Activated CD4-positive, alpha-beta T cell treated with anti-CD3 and anti-CD28 coated beads for 4 hours (primary cell): ENCODE results near the gene NWD2.
"Not testable (repeated sequence)": the region's sequence is repeated elsewhere in the genome, so short reads cannot be mapped to it uniquely, and the experiment has no call there.

ENCODE experiments used
- DNase-seq, 2 donors: peaks; one replicate each; pipeline ENCODE4 v3.0.0-alpha.2; 2020

The NWD2 gene

DNA sequence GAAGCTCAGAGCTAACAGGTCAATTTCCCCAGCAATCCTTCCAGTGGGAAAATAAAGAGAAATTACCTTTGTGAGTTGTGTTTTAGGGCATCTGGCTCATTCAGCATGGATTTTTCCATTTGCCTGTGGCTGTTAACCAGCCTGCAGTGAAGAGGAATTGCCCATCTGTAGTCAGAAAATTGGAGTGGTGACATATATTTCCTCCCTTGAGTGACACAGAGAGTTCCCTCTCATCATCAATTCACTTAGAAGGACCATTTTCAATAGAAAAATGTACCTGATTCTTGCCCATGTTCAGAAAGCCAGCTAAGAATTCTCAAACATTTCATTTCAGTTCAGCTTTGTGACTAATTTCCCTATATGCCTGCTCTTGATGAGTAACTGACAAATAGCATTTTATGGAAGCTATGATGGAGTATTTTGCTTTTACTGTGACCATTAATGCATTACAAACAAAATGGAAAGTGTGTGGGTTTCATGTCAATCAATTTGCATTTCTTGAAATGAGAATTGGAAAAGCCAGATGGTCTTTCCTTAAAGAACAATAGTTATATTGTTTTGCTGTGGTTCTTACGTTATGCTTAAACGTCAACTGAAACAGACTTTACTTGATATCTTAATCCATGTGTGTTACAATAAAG, 155.8 kb downstream of the NWD2 start:
- DNase-seq, result no peak

DNA sequence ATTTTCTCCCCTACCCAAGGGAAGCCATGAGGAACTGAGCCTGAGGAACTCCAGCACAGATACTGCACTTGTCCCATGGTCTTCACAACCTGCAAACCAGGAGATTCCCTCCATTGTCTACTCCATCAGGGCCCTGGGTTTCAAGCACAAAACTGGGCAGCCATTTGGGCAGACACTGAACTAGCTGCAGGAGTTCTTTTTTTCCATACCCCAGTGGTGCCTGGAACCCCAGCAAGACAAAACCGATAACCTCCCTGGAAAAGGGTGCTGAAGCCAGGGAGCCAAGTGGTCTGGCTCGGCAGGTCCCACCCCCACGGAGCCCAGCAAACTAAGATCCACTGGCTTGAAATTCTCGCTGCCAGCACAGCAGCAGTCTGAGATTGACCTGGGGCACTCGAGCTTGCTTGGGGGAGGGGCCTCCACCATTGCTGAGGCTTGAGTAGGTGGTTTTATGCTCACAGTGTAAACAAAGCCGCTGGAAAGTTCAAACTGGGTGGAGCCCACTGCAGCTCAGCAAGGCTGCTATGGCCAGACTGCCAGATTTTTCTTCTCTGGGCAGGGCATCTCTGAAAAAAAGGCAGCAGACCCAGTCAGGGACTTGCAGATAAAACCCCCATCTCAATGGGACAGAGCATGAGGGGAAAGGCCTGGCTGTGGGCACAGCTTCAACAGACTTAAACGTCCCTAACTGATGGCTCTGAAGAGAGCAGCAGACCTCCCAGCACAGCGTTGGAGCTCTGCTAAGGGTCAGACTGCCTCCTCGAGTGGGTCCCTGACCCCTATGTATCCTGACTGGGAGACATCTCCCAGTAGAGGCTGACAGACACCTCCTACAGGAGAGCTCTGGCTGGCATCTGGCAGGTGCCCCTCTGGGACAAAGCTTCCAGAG, 163.6 kb downstream of the NWD2 start:
- DNase-seq, result not testable (repeated sequence)

DNA sequence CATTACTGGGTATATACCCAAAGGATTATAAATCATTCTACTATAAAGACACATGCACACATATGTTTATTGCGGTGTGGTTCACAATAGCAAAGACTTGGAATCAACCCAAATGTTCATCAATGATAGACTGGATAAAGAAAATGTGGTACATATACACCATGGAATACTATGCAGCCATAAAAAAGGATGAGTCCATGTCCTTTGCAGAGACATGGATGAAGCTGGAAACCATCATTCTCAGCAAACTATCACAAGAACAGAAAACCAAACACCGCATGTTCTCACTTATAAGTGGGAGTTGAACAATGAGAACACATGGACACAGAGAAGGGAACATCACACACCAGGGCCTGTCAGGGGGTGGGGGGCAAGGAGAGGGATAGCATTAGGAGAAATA, 169.1 kb downstream of the NWD2 start:
- not testable (repeated sequence) for DNase-seq

DNA sequence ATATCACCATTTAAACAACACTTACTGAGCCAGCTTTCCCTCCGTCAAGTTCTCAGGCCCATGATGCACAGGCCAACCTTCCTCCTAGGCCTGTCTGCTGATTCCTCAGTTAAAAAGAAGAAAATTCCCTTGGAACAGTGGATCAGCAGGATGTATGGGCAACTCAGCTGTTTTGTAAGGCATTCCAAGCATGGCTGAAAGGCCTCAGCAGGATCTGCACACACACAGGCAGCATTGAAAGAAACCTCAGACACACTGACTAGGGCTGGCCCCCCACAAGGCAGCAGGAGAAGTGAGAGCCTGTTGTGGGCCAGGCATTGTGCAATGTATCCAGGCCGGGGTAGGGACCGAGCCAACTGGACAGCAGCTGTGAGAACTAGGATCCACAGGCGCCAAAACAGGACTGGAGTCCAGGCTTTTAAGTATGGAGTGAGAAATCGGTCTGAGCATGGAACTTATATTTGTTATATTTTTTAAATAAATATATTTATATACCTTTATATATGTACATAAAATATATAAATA, 171.4 kb downstream of the NWD2 start:
- DNase-seq, result no peak

DNA sequence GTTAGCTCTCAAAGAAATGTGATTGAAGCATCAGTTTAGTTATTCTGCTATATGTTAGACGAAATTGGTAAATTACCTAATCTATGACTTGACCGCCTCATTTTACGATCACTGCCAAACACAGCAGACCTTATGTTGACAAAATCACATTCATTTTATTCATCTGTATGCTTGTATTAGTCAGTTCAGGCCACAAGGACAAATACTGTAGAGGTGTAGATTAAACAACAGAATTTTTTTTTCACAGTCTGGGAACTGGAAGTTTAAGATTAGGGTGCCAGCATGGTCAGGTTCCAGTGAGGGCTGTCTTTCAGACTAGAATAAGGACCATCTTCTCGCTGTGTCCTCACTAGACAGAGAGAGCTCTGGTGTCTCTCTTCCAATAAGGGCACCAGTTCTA, 177.1 kb downstream of the NWD2 start:
- DNase-seq, result no peak

DNA sequence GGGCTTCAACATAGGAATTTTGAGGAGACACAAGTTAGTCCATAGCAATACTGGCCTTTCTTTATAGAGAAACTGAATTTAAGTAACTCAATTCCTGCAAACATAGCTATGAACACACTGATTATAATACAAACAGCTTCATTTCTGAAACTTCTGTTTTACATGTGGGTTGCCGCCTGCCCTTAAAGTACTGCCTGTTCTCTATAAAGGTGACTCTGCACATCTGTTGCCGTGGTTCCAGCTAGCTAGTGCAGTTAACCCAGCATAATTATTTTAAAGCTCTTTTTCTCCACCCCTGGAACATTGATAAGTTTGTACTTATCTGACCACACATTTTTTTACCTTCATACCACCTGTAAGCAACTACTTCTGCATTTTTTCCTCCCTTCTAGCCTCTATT, 177.6 kb downstream of the NWD2 start:
- DNase-seq, result no peak

DNA sequence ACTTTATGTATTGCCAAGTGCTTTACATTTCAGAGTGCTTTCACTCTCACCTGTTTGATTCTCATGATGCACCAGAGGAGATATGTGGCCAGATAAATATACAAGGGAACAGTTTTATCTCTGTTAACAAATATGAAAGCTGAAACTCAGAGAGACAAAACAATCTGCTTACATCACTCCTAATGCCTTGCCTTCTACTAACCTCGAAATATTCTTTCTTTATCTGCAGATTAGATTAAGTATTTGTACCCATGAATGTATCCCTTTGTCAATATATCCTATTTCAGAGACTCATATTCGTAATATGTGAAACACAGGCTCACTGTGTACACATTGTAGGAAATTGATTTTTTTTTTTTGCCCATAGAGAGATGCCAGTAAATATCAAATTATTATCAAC, 178.1 kb downstream of the NWD2 start:
- DNase-seq, result no peak

DNA sequence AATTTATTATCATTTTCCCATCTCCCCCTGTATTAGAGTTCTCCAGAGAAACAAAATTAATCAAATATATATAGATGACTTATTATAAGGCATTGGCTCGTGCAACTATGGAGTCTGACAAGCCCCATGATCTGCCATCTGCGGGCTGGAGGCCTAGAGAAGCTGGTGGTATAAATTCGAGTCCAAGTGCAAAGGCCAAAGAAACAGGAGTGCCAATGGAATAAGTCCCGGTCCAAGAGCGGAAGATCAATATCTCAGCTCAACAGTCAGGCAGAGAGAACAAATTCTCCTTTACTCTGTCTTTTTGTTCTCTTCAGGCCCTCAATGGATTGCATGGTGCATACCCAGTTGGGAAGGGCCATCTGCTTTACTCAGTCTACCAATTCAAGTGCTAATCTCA, 178.8 kb downstream of the NWD2 start:
- no peak for DNase-seq

DNA sequence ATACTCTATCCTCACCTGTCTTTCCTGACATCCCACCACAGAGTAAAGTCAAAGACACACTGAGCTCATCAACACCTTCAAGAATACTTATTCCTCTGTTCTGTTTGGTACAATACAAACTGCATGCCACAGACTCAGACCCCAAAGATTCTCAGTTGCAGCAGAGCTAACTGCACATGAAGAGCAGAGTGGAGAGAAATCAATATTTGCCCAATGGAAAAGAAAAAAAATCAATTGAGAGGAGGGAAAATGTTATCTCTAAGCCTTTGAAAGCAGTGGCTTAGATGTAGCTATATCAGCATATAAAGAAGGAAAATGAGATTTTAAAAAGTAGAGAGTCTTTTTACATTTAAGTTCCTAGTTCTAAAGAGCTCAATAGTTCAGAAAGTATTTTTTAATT, 180.2 kb downstream of the NWD2 start:
- no peak for DNase-seq

DNA sequence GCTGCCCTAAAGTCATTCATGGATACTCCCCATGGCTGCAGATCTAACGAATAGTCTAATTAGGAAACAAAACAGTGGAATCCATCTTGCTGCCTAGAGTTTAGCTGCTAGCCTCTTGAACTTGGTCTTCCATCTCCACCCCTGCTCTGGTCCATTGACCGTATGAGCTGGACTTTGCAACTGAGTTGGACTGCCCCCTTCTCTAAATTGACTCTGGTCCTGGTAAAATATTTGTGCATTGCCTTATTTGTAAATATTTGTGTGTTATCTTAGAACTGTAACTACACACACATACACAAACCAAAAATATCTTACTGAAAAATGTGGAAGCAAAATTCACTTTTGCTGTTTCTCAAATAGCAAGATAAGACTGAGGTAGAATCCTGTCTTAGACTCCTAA, 181.3 kb downstream of the NWD2 start:
- DNase-seq, result no peak

DNA sequence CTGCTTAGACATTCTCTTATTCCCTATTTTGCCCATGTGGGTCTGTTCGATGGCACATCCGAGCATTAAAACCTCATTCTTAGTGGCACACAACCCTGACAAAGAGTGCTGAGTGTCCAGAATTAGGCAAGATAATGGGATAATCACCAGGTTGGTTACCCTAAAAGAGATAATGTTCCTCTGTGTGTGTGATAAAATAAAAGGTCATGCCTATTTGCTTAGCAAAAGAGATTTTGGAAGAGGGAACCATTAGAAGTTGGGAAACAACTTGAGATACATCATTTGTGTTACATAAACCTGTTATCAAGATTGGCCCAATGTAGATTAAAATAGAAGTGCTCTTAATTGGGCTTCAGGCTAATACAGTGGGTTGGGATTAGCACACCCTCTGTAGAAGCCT, 182.7 kb downstream of the NWD2 start:
- no peak for DNase-seq

DNA sequence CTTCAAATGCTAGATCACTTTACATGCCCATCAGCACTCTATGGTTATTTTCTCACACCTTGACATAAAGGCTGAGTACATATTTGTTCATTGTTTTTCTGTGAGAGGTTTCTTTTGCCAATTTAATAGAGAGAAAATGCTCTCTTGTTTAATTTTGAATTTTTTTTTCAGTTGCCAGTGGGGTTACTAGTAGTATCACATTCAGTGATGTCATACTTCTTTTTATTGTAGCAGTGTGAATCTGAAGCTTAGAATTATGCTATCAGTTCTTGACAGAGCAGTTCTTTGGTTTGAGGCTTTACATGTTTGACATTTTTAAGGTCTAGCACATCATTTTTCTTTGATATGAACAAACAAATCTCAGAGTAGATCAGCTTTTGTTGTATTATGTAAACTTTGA, 185.4 kb downstream of the NWD2 start:
- no peak for DNase-seq

DNA sequence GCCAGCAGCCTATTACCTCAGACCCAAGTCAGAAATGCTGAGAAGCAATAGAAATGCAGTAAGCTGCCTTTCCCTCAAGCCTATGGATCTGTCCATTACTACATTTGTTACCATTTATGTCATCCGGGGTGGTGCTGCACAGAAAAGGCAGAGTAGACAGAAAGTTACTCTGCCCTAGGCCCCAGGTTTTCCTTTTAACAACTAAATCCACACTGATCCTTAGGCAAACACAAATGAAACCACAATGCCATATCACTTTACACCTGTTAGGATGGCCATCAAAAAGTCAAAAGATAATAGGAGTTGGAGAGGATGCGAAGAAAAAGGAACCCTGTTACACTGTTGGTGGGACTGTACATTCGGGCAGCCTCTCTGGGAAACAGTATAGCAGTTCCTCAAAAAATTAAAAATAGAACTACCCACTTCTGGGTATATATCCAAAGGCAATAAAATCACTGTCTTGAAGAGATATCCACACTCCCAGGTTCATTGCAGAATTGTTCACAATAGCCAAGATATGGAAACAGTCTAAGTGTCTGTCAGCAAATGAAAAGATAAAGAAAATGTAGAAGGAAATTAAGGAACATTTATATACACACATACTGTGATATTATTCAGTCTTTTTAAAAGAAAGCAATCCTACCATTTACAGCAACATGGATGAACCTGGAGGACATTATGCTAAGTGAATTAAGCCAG, 186.3 kb downstream of the NWD2 start:
- no peak for DNase-seq

DNA sequence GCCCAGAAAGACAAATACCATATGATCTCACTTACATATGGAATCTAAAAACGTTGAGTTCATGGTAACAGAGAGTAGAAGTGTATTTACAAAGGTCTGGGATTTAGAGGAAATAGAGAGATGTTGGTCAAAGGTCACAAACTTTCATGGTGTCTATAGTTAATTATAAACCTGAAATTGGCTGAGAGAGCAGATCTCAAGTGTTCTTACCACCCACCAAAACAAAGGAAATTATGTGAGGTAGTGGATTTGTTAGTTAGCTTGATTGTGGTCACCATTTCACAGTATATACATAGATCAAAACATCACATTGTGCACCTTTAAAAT, 186.8 kb downstream of the NWD2 start:
- DNase-seq, result no peak

DNA sequence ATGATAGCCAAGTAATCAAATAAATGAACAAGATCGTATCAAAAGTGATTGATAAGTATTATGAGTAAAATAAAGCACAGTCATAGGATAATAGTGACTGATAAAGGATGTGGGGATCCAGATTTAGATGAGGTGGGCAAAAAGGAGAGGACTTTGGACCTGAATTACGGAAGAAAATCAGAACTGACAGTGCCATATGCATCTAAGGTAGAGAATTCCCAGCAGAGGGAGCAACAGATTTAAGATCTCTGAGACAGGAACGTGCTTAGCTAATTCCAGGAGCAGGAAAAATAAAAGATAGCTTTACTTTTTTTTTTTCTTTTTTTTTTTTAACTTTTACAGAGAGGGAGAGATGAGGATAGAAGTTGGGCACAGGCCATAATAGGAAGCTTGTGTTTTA, 189.9 kb downstream of the NWD2 start:
- DNase-seq, result no peak

DNA sequence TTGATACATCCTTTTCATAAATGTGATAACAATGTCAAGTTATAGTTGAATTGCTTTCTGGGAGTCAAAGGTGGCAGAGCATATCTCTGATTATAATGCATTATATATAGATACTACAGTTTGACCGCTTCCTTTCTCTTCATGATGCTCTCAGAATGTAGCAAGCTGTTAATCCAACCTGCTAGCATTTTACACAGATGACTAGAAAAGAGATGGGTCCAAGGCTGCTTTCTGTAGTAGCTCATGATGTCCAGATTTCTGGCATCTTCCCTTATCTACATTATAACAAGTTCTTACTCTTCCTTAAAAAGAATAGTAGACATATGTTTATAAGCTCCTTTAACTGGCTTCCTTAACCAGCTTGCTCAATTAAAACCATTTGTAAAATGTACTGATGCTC, 192.0 kb downstream of the NWD2 start:
- no peak for DNase-seq

DNA sequence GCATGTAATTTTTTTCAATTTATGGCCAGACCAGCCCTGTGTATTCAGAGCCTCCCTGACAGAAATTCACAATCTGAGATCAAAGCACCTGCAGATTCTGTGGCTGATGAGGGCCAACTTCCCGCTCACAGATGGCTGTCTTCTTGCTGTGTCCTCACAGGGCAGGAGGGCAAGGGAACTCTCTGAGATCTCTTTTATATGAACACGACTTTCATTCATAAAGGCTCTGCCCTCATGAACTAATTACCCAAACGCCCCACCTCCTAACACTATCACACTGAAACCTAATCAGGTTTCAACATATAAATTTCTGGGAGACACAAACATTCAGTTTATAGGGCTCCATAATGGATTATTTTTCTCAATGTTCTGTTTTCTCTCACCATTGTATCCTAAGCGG, 192.6 kb downstream of the NWD2 start:
- DNase-seq, result no peak

DNA sequence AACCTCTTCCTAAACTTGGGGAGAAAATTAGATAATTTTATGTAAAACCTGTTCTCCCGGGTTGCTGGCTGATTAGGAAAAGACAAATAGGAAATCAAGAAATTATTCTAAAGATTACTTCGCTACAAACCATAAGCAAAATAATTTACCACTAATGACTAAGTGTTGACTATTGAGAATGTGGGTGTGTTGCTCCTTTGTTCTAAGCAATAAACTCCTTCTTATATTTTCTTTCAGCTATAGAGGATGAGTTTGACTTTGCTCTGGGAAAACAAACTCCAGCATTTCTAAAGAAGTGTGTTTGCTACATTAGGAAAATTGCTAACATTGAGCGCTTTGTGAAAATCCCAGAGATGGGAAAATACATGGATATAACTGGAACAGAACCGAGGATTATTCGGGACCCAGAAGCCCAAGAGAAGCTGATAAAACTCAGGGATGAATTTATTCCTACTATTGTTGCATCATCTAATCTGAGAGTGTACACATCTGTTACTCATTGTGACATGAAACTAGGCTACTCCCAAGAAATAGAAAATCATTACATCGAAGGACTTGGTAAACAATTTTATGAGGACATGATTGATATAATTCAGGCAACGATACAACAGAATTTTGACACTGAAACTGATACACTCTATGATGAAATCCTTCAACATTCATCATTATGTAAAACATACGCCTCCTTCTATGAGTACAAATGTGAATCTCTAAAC, 194.2 kb downstream of the NWD2 start:
- DNase-seq, result no peak

DNA sequence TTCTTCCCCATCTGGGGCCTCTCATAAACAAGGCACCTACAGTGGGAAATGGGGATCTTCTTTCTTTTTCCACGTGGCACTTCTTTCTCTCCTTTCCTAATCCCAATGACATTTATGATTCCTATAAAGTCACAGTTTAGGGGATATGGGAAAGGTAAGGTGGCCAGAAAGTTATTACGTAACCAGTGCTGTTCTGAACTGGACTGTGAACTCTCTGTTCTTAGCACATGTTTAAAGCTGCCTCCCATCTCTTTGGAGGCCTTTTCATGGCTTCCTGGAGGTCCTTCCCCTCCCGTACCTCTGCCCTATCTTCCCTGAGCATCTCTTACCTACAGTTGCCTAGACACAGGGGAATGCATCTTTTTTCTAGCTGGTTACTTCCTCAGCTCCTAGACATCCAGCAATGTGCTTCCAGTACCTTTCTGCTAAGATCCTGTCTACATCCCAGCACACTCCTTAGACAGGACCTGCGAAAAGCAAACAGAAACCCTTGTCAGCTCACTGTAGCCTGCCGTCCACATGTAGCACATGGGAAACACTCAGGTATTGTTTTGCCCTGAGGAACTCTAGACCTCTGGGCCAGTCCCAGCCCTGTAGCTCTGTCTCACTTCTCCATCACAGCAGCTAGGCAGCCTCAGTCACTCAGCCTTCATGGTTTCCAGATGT, 195.4 kb downstream of the NWD2 start:
- DNase-seq, result no peak

DNA sequence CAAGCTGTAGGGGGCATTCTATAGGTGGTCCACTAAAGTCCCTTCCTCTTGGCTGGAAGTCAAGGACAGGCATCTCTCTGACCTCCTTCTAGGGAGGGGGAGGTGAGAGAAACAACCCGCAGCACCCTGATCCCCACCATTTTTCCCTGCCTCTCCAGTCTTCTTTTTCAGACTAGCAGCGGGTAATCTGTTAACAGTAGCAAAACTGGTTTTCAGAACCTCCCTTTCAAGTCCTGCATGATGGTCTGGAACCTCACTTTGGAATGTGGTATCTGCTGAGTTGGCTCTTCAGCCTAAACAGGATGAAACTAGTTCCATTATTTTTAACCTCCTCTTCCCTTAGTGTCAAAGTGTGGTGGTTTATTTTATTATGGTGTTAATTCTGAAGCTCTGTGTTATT, 196.0 kb downstream of the NWD2 start:
- no peak for DNase-seq

DNA sequence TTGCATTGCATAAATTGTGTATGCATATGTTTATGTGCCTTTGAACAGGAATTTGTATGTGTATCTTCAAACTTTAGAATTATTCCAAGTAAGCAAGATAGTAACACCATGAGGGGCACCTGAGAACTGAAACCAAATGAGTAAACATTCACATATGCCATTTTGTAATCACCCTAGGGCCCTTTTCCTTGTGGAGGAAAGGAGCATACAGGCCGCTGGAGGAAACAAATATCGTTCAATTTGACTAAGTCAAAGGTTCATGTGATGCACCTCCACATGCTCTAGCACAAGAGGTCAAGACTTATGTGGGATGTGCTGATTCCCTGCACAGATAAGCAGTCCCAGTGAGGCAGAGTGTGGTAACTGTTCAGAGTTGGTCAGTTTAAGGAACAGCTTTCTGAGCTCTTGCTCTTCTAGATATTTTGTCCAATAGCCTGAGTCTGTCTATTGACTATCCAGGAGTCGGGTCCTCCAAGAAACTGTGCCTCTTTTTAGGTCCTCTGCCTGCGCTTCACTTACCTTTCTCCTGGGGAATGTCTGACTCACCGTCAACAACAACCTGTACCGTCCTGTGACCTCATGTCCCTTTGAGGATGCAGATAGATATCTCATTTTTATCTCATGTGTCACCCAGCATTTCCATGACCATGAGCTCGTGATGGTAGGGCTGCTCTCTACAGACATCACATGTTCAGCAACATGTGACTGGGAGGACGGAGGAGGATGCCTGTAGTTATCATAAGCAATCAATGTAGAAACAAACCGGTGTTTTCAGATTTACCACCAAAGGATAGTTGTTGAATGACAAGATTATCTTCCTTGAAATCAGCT, 196.9 kb downstream of the NWD2 start:
- no peak for DNase-seq

DNA sequence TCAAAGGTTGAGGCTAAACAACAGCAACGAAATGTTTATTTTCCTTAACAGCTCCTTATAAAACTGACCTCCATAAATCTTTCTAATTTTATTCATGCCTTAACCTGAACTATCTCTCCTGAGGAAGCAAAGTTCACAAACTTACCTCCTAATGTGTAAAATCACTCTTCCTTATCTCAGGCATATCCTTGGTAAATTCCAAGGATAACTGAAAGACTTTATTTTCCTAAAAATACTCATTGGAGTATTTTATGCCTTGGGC, 197.4 kb downstream of the NWD2 start:
- no peak for DNase-seq
